RWPE2 (cell line): ENCODE results near the gene TRIM47.

Experiments
- ATAC-seq: fragments of 200-7000 bp; cut with Tn5 transposase; 3 replicates; pipeline ENCODE4 v1.9.1; 2021; ENCODE audit warnings: low read depth
- DNase-seq: peaks from one replicate; pipeline ENCODE4 v3.0.0-alpha.2; 2020; ENCODE audit warnings: low spot score
- H3K27ac ChIP-seq: fragments of 450-650 bp; 2 replicates; pipeline ENCODE4 v1.5.1; 2017; ENCODE audit warnings: mild to moderate bottlenecking; ENCODE audit not compliant: poor library complexity, severe bottlenecking
- H3K27me3 ChIP-seq: fragments of 250-450 bp; sonication (Bioruptor Pico); 2 replicates; pipeline ENCODE4 v1.5.1; 2021; ENCODE audit warnings: mild to moderate bottlenecking, moderate library complexity; ENCODE audit not compliant: insufficient read depth, poor library complexity, severe bottlenecking
- H3K36me3 ChIP-seq: fragments of 250-450 bp; sonication (Bioruptor Pico); 2 replicates; pipeline ENCODE4 v1.5.1; 2020; ENCODE audit warnings: low read depth, mild to moderate bottlenecking, moderate library complexity
- H3K4me1 ChIP-seq: fragments of 250-450 bp; sonication (Bioruptor Pico); 2 replicates; pipeline ENCODE4 v1.5.1; 2021; ENCODE audit warnings: mild to moderate bottlenecking, moderate library complexity; ENCODE audit not compliant: insufficient read depth, poor library complexity, severe bottlenecking
- H3K4me3 ChIP-seq: fragments of 250-450 bp; sonication (Bioruptor Pico); 2 replicates; pipeline ENCODE4 v1.5.1; 2021; ENCODE audit warnings: mild to moderate bottlenecking, moderate library complexity; ENCODE audit not compliant: severe bottlenecking
- H3K9me3 ChIP-seq: fragments of 250-450 bp; sonication (Bioruptor Pico); 2 replicates; pipeline ENCODE4 v1.5.1; 2021; ENCODE audit warnings: mild to moderate bottlenecking, moderate library complexity; ENCODE audit not compliant: severe bottlenecking
- CTCF ChIP-seq: fragments of 450-650 bp; IDR thresholded peaks from one replicate; pipeline ENCODE4 v1.5.1; 2017; ENCODE audit warnings: mild to moderate bottlenecking, moderate library complexity; ENCODE audit not compliant: poor library complexity, severe bottlenecking

TRIM47 gene

GRCh38 chr17:75902406-75902805 lies 24.0 kb upstream of the TRIM47 start:
- Histone ChIP-seq H3K36me3 (peaks cover 51% of the 10 kb centered on the region), H3K4me1 (peaks cover 10% of the 10 kb centered on the region), H3K27me3 (no peaks in the 10 kb centered on the region), H3K9me3 (no peaks in the 10 kb centered on the region), H3K4me3 (no peak overlapping the region), H3K27ac (no peak overlapping the region)
- no peak for ATAC-seq
- no peak for DNase-seq
- no peak for TF ChIP-seq CTCF

- Histone ChIP-seq H3K4me1 (peaks cover 10% of the 10 kb centered on the region), H3K27ac (no peak overlapping the region), H3K9me3 (no peaks in the 10 kb centered on the region), H3K4me3 (no peak overlapping the region), H3K27me3 (no peaks in the 10 kb centered on the region), H3K36me3 (peaks cover 54% of the 10 kb centered on the region)
- no peak for ATAC-seq
- DNase-seq: peak; percentile 69
- TF ChIP-seq CTCF: no peak
These were observed 23.3 kb upstream of the TRIM47 start for GRCh38 chr17:75901727-75902126.

- no peak for ATAC-seq
These were observed 22.5 kb upstream of the TRIM47 start for GRCh38 chr17:75900691-75901533.

GRCh38 chr17:75899767-75900468 lies 21.5 kb upstream of the TRIM47 start:
- Histone ChIP-seq H3K36me3 (peaks cover 54% of the 10 kb centered on the region), H3K27ac (no peak overlapping the region), H3K4me1 (peaks cover 13% of the 10 kb centered on the region), H3K27me3 (no peaks in the 10 kb centered on the region), H3K4me3 (no peak overlapping the region), H3K9me3 (no peaks in the 10 kb centered on the region)
- DNase-seq (no peak), ATAC-seq (no peak)
- no peak for TF ChIP-seq CTCF

More at GRCh38 chr17:75900691-75901533, 22.5 kb upstream of the TRIM47 start:
- H3K4me3 ChIP-seq: no peak overlapping the region
- no peak overlapping the region for H3K27ac ChIP-seq
- no peak for TF ChIP-seq CTCF
- no peaks in the 10 kb centered on the region for H3K27me3 ChIP-seq
- DNase-seq: no peak
- peaks cover 10% of the 10 kb centered on the region for H3K4me1 ChIP-seq
- H3K36me3 ChIP-seq: peaks cover 54% of the 10 kb centered on the region
- H3K9me3 ChIP-seq: no peaks in the 10 kb centered on the region
